HG02885 (cell line): ENCODE data around the gene AOC1.

Source experiments
- ATAC-seq: cut with Tn5 transposase; IDR thresholded peaks from one replicate; pipeline ENCODE4 v1.9.1; 2021; ENCODE audit warnings: mild to moderate bottlenecking; ENCODE audit not compliant: unreplicated experiment, poor library complexity

Gene AOC1

DNA sequence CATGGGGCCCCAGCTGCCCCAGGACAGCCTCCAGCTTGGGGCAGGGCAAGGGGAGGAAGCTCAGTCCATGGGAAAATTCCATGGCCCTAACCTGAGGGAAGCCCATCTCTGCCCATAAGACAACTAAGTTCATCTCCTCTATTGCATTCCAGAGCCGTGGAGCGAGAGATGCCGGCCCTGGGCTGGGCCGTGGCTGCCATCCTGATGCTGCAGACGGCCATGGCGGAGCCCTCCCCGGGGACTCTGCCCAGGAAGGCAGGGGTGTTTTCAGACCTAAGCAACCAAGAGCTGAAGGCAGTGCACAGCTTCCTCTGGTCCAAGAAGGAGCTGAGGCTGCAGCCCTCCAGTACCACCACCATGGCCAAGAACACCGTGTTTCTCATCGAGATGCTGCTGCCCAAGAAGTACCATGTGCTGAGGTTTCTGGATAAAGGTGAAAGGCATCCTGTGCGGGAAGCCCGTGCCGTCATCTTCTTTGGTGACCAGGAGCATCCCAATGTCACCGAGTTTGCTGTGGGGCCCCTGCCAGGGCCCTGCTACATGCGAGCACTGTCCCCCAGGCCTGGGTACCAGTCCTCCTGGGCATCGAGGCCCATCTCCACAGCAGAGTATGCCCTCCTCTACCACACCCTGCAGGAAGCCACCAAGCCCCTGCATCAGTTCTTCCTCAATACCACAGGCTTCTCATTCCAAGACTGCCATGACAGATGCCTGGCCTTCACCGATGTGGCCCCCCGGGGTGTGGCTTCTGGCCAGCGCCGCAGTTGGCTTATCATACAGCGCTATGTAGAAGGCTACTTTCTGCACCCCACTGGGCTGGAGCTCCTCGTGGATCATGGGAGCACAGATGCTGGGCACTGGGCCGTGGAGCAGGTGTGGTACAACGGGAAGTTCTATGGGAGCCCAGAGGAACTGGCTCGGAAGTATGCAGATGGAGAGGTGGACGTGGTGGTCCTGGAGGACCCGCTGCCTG is 4.3 kb downstream of the AOC1 start:
- ATAC-seq, result no peak

DNA sequence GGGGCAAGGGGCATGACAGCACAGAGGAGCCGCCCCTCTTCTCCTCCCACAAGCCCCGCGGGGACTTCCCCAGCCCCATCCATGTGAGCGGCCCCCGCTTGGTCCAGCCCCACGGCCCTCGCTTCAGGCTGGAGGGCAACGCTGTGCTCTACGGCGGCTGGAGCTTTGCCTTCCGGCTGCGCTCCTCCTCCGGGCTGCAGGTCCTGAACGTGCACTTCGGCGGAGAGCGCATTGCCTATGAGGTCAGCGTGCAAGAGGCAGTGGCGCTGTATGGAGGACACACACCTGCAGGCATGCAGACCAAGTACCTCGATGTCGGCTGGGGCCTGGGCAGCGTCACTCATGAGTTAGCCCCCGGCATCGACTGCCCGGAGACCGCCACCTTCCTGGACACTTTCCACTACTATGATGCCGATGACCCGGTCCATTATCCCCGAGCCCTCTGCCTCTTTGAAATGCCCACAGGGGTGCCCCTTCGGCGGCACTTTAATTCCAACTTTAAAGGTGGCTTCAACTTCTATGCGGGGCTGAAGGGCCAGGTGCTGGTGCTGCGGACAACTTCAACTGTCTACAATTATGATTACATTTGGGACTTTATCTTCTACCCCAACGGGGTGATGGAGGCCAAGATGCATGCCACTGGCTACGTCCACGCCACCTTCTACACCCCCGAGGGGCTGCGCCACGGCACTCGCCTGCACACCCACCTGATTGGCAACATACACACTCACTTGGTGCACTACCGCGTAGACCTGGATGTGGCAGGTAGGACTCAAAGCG is 5.1 kb downstream of the AOC1 start:
- no peak for ATAC-seq

DNA sequence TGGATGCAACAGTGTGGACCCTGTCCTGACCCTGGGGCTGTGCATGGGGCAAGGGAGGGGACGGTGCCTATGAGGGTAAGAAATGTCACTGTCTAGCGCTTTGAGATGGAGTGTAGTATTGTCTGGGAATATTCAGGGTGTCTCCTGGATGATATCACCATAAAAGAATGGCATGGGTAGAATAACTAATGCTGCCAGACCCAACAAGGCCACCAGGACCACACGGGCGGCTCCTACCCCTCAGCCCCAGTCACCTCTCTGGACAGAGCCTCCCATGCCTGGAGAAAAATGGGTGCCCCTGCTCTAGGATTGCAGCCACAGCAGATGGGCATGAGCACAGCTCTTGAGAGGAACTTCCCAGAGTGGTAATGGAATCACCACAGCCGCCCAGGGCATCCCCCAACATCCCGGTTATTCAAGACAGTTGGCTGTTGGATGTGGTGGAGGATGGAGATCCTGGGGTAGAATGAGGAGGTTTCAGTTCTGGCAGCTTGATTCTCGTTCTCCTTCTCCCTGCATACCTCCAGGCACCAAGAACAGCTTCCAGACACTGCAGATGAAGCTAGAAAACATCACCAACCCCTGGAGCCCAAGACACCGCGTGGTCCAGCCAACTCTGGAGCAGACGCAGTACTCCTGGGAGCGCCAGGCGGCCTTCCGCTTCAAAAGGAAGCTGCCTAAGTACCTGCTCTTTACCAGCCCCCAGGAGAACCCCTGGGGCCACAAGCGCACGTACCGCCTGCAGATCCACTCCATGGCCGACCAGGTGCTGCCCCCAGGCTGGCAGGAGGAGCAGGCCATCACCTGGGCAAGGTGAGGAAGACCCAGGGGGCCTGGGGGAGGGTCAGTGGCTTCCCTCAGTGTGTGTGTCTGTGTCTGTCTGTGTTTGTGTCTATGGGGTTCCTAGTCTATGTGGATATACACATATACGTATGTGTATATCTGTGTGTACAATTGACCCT is 6.2 kb downstream of the AOC1 start:
- ATAC-seq, result no peak

DNA sequence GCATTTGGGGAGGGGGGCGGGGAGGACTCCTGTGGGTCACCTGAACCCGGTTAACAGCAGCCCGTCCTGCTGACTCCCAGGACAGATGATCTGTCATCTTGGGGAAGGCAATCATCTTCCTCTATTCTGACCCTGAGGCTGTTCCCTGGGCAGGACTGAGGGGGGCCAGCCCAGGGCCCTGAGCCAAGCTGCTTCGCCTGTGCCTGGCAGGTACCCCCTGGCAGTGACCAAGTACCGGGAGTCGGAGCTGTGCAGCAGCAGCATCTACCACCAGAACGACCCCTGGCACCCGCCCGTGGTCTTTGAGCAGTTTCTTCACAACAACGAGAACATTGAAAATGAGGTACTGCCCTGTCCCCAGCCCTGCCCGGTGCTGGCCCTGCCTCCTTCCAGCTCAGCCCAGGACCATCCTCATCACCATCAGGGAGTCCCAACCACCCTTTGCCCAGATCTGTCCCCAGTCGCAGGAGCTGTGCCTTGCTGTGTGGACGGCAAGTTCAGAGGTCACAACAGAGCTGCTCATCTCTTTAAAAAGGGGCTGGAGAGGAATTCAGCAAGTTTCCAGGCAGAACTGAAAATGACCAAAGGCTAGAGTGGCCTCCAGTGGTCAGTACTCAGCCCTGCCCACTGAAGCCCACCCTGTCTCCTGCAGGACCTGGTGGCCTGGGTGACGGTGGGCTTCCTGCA is 8.1 kb downstream of the AOC1 start:
- ATAC-seq, result no peak

- no peak for ATAC-seq
Measured at GRCh38 chr7:150860978-150861295, 8.6 kb downstream of the AOC1 start.

DNA sequence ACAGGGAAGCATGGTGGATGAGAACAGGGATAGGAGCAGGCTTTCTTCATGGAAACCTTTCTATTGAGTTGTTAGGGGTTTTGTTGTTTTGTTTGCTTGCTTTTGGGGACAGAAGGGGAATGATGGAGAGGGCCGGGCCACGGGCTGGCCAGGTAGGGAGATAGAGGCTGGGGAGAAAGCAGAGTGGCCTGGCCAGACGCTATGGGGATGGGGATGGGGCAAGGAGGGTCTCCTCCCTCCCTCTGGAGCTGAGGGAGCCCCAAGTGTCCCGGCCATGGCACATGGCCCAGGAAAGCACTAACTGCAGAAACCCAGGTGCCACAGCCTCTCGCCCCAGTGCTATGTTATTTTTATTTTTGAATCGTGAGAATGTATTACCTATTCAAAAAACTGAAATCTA is 10.0 kb downstream of the AOC1 start:
- no peak for ATAC-seq

DNA sequence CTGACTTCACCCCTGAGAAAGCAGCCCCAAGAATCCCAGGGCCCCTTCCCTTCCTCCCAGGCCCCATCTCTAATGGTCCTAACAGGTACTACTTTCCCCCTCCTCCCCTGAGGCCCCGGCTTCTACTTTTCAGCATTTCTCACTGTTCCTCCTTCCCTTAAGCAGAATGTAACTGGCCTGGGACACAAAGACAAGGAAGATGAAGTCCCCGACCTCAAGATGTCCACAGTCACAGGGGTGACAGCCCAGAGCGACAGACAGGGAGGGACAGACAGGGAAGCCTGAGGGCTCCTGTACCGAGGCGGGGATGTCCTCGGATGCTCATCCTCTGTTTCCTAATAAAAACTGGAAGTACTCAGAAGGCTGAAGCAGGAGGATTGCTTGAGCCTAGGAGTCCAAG is 11.6 kb downstream of the AOC1 start:
- no peak for ATAC-seq

DNA sequence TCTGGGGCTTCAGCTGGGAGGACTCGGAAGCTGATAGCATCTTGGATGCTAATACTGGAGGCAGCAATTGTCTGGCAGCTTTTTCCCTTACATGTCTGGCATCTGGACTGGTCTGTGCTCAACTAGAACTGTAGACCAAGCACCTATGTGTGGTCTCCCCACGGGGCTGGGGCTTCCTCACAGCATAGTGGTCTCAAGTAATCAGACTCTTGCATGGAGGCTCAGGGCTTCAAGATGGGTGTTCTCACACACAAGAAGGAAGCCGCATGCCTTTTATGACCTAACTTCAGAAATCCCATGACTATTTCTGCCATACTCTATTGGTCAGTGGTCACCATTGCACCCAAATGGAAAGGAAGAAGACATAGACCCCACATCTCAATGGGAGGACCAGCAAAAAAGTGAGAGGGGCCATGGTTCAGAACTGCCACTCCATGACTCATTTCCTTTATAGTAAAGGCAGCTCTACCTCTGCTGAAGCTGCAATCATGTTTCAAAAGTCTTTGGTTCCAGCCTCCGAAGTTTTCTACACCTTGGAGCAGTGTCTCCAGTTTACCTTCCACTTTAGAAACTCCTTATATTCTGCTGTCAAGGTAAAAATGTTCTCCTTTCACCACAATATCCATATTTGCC is 14.7 kb downstream of the AOC1 start:
- ATAC-seq, result no peak

- no peak for ATAC-seq
Measured at GRCh38 chr7:150867605-150868004, 15.3 kb downstream of the AOC1 start.

DNA sequence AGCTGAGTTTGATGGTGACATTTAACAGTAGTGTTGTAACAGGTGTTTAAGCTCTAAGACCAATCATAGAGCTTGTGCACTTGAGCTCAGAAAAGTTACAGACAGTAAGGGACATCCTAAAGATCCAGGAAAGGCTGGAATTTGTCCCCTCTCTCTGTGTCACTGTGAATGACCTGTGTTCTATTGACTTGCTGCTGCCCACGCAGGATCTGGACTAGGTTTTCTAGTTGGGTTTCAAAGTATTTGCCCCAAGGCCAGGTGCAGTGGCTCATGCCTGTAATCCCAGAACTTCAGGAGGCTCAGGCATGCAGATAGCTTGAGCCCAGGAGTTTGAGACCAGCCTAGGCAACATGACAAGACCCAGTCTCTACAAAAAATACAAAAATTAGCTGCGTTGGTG is 17.1 kb downstream of the AOC1 start:
- ATAC-seq, result no peak

DNA sequence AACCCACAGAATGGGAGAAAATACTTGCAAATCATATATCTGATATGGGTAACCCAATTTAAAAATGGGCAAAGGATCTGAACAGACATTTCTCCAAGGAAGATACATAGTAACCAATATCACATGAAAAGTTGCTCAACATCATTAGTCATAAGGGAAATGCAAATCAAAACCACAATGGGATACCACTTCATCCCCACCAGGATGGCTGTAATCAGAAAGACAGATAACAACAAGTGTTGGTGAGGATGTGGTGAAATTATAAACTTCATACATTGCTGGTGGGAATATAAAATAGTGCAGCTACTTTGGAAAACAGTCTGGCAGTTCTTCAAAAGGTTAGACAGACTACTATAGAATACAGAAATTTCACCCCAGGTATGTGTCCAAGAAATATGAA is 19.3 kb downstream of the AOC1 start:
- no peak for ATAC-seq

DNA sequence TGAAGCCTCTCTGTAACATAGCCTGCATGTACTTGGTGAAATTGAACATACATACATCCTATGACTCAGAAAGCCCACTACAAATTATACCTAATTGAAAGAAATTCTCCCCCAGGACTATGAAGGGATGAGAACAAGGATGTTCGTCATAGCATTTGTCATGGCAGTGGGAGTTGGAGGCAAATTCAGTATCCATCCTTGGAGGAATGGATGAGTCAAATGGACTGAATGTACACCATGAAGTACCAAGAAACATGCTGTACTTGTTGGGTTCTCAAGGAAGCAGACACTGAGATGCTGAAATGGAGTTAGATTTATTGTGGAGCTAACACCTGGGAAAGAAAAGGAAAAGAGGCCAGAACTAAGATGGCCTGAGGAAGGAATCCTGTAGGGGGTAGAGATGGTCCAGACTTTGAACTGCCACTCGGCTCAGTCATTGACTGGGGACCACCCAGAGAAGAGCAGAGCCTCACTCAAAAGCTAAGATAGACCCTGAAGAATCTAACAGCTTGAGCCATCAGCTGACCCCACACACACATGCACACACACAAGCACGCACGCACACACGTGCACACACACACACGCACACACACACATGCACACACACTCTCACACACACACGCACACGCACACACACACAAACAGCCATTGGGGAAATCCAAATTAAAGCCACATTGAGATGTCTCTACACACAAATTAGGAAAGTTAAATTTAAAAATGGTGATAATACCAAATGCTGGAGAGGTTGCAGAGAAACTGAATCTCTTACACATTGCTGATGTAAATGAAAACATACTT is 22.3 kb downstream of the AOC1 start:
- no peak for ATAC-seq

- no peak for ATAC-seq
Measured at GRCh38 chr7:150875791-150876190, 23.5 kb downstream of the AOC1 start.

GRCh38 chr7:150876817-150877526 is 24.7 kb downstream of the AOC1 start:
- ATAC-seq, result no peak

DNA sequence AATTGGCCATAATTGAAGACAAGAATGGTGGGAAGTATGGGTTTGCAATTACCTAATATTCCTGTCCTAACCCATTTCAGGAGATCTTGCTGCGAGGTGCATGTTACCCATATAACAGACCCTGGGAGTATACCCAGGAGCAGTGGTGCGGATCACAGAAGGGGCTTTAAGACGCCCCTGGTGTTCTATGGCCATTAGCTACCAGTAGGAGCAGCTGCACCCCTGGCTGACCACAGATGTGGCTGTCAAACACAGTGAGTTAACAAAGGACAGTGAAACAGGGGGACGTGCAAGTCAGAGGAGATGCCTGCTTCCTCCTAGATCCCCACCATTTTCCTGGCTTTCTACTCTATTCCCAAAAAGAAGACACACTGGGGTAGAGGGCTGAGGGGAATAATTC is 25.2 kb downstream of the AOC1 start:
- no peak for ATAC-seq

DNA sequence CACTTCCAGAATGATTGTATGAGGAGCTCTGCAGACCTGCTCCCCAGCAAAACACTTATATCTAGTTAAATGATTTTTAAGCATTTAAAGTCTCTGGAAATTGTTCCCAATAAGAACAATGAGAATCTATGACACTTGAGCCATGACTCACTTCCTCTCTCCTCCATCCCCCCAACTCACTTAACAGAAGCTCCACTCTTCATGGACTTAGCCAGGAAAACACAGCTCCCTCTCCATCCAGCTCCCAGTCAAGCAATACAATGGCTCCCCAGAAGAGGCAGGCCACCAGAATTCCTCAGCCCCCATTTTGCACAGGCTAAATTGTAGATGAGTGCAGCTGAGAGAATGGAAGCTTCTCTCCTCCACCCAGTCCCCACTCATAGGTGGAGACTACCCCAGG is 27.0 kb downstream of the AOC1 start:
- ATAC-seq, result no peak

GRCh38 chr7:150881189-150881588 is 28.9 kb downstream of the AOC1 start:
- no peak for ATAC-seq
